Measurements from ENCODE around the gene S100A12.

- TF ChIP-seq, protein P1, sequence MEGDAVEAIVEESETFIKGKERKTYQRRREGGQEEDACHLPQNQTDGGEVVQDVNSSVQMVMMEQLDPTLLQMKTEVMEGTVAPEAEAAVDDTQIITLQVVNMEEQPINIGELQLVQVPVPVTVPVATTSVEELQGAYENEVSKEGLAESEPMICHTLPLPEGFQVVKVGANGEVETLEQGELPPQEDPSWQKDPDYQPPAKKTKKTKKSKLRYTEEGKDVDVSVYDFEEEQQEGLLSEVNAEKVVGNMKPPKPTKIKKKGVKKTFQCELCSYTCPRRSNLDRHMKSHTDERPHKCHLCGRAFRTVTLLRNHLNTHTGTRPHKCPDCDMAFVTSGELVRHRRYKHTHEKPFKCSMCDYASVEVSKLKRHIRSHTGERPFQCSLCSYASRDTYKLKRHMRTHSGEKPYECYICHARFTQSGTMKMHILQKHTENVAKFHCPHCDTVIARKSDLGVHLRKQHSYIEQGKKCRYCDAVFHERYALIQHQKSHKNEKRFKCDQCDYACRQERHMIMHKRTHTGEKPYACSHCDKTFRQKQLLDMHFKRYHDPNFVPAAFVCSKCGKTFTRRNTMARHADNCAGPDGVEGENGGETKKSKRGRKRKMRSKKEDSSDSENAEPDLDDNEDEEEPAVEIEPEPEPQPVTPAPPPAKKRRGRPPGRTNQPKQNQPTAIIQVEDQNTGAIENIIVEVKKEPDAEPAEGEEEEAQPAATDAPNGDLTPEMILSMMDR (conservative IDR thresholded peaks at IDR 0.05; ENCODE audit: low read length) = no peak
- TF ChIP-seq EZH2phosphoT487 (IDR thresholded peaks at IDR 0.05; ENCODE audit: borderline replicate concordance, low read depth, low read length) = no peak
These were observed 41.5 kb downstream of the S100A12 start for GRCh38 chr1:153333902-153334301.

Measured in OCI-LY7 (cell line).